Neutrophil (primary cell): ENCODE measurements around the gene TGFB2.

Source experiments
- H3K27ac ChIP-seq: fragments of 200-600 bp; sonication (generic); 2 replicates; pipeline ENCODE4 v1.5.1; 2016; ENCODE audit warnings: mild to moderate bottlenecking, moderate library complexity
- H3K27me3 ChIP-seq: fragments of 200-600 bp; sonication (generic); 2 replicates; pipeline ENCODE4 v1.6.0; 2016; ENCODE audit warnings: mild to moderate bottlenecking
- H3K36me3 ChIP-seq: fragments of 200-600 bp; sonication (generic); 2 replicates; pipeline ENCODE4 v1.5.1; 2017
- H3K4me1 ChIP-seq, 2 experiments: fragments of 200-600 bp in 1 of 2; sonication (generic) in 1 of 2; 1 replicate in 1 of 2; 2 replicates in 1 of 2; pipeline versions ENCODE4 v1.5.1 to v1.6.1; 2013 to 2016; ENCODE audit warnings: low read depth in 1 of 2, low read length in 1 of 2, mild to moderate bottlenecking in 1 of 2, moderate library complexity in 1 of 2; ENCODE audit not compliant: control insufficient read depth in 1 of 2, insufficient read depth in 1 of 2
- H3K4me3 ChIP-seq, 2 experiments: fragments of 200-600 bp in 1 of 2; sonication (generic) in 1 of 2; 1 replicate in 1 of 2; 2 replicates in 1 of 2; pipeline ENCODE4 v1.5.1; 2013 to 2016; ENCODE audit warnings: low read depth in 1 of 2, low read length in 1 of 2, mild to moderate bottlenecking in 1 of 2, moderate library complexity in 1 of 2
- H3K9me3 ChIP-seq: fragments of 200-600 bp; sonication (generic); 2 replicates; pipeline ENCODE4 v1.5.1; 2016
- TF ChIP-seq, protein P1 (sequence below): fragments of 200-600 bp; sonication (generic); IDR thresholded peaks from 2 replicates; pipeline ENCODE4 v1.5.1; 2016; ENCODE audit warnings: antibody characterized with exemption

Gene TGFB2

DNA sequence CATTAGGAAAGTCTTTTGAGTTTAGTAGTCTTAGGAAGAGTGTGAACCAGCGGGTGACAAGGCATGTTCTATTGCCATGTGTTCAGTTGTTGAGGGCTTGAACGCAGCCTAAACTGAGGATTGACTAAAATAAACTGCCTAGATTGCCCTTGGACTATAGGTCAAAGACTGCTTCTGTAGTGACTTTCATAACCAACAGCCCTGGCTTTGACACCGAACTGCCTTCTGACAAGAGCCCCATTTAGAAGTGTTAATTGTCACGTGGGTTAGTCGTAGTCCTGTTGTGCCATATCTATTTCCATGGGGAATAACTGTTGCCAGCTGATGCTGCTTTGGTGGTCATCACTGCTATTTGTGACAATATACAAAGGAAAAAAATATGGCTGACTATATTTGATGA lies 90.4 kb downstream of the TGFB2 start:
- H3K4me1 ChIP-seq, result no peaks in the 10 kb centered on the region
- H3K36me3 ChIP-seq, result no peaks in the 10 kb centered on the region
- H3K27ac ChIP-seq, result no peak overlapping the region
- TF ChIP-seq, protein P1, sequence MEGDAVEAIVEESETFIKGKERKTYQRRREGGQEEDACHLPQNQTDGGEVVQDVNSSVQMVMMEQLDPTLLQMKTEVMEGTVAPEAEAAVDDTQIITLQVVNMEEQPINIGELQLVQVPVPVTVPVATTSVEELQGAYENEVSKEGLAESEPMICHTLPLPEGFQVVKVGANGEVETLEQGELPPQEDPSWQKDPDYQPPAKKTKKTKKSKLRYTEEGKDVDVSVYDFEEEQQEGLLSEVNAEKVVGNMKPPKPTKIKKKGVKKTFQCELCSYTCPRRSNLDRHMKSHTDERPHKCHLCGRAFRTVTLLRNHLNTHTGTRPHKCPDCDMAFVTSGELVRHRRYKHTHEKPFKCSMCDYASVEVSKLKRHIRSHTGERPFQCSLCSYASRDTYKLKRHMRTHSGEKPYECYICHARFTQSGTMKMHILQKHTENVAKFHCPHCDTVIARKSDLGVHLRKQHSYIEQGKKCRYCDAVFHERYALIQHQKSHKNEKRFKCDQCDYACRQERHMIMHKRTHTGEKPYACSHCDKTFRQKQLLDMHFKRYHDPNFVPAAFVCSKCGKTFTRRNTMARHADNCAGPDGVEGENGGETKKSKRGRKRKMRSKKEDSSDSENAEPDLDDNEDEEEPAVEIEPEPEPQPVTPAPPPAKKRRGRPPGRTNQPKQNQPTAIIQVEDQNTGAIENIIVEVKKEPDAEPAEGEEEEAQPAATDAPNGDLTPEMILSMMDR, result no peak
- no peaks in the 10 kb centered on the region for H3K9me3 ChIP-seq
- H3K4me3 ChIP-seq, result no peak overlapping the region
- H3K27me3 ChIP-seq, result no peaks in the 10 kb centered on the region

DNA sequence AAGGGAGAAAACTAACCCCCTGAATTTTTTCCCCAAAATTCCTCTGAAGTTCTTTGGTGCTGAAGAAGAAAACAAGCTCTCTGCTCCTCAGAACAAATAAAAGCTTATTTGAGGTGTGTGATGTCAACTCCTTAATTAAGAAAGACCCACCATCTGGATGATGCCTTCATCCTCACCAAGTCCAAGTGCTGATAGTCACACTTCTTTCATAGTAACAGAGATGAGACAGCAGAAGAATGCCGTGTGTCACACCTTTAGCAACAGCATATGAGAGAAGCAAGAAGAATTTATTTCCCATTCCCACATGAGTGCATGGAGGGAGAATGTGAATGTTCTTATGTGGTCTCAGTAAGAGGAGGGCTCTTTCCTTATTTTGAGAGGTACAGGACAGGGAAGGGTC lies 91.2 kb downstream of the TGFB2 start:
- no peaks in the 10 kb centered on the region for H3K4me1 ChIP-seq
- H3K36me3 ChIP-seq, result no peaks in the 10 kb centered on the region
- H3K4me3 ChIP-seq, result no peak overlapping the region
- TF ChIP-seq, protein P1, result no peak
- H3K27ac ChIP-seq, result no peak overlapping the region
- no peaks in the 10 kb centered on the region for H3K9me3 ChIP-seq
- H3K27me3 ChIP-seq, result no peaks in the 10 kb centered on the region

DNA sequence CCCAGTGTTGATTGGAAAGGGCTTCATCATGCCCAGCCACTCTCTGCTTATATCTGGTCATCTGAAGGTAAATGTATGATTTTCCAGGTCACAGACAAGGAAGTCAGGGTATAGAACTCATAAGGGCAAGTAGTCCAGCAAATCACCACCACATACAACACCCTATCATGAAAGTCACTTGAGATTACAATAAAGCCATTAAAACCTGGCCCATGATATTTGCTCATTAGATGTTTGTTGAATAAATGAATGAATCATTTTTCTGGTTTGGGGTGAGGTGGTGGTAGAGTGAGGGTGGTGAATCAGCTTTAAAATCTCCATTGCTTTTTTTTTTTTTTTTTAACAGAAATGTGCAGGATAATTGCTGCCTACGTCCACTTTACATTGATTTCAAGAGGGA lies 91.9 kb downstream of the TGFB2 start:
- H3K27ac ChIP-seq, result no peak overlapping the region
- H3K9me3 ChIP-seq, result no peaks in the 10 kb centered on the region
- no peak overlapping the region for H3K4me3 ChIP-seq
- H3K4me1 ChIP-seq, result no peaks in the 10 kb centered on the region
- no peaks in the 10 kb centered on the region for H3K27me3 ChIP-seq
- TF ChIP-seq, protein P1, result no peak
- H3K36me3 ChIP-seq, result no peaks in the 10 kb centered on the region

DNA sequence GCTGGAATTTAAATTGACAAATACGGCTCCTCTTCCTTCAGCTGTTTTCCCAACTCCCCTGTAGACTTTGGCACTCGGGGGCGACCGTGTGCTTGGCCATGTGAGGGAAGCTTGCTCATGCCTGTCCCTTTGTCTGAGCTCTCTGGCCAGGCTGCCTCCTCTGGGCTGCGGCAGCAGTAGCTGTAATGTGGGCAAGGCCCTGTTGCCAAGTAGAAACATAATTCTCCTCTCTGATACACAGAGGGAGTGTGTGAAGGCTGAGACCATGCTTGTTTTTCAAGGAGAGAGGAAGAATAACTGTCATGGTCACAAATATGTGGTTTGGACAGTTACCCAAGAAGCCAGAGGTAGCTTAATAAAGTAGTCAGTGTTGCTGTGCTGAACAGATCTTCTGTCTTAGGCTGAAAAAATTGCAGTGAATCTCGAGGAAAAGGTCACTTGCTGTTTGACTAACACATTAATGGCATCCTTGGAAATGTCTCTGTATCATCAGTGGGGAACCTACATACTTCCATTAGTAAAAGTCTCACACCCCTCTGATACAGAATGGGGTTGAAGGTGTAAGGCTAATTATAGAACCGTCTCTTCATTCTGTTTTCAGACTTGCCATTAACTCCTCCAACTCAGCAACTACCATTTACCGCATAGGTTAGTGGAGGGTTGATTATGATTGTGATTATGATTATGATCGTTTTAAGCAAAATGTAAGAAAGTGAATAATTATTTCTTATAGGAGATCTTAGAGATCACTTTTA lies 94.6 kb downstream of the TGFB2 start:
- H3K4me3 ChIP-seq, result no peak overlapping the region
- no peaks in the 10 kb centered on the region for H3K27me3 ChIP-seq
- H3K36me3 ChIP-seq, result no peaks in the 10 kb centered on the region
- H3K4me1 ChIP-seq, result no peaks in the 10 kb centered on the region
- no peaks in the 10 kb centered on the region for H3K9me3 ChIP-seq
- H3K27ac ChIP-seq, result no peak overlapping the region
- TF ChIP-seq, protein P1, result no peak

DNA sequence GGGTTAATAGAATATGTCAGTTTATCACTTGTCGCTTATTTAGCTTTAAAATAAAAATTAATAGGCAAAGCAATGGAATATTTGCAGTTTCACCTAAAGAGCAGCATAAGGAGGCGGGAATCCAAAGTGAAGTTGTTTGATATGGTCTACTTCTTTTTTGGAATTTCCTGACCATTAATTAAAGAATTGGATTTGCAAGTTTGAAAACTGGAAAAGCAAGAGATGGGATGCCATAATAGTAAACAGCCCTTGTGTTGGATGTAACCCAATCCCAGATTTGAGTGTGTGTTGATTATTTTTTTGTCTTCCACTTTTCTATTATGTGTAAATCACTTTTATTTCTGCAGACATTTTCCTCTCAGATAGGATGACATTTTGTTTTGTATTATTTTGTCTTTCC lies 98.1 kb downstream of the TGFB2 start:
- TF ChIP-seq, protein P1, result no peak
- no peaks in the 10 kb centered on the region for H3K9me3 ChIP-seq

More for the DNA sequence above, 98.1 kb downstream of the TGFB2 start:
- H3K4me3 ChIP-seq, result no peak overlapping the region
- no peaks in the 10 kb centered on the region for H3K4me1 ChIP-seq
- H3K27me3 ChIP-seq, result no peaks in the 10 kb centered on the region
- no peaks in the 10 kb centered on the region for H3K36me3 ChIP-seq
- H3K27ac ChIP-seq, result no peak overlapping the region
